HG02763 (cell line): ENCODE results near the gene CACNG6.

Experiments used
- ATAC-seq: cut with Tn5 transposase; IDR thresholded peaks from one replicate; pipeline ENCODE4 v1.9.1; 2021; ENCODE audit warnings: mild to moderate bottlenecking, moderate library complexity; ENCODE audit not compliant: unreplicated experiment

The CACNG6 gene

GRCh38 chr19:54041969-54042606 is 50.7 kb downstream of the CACNG6 start:
- ATAC-seq, result no peak

DNA sequence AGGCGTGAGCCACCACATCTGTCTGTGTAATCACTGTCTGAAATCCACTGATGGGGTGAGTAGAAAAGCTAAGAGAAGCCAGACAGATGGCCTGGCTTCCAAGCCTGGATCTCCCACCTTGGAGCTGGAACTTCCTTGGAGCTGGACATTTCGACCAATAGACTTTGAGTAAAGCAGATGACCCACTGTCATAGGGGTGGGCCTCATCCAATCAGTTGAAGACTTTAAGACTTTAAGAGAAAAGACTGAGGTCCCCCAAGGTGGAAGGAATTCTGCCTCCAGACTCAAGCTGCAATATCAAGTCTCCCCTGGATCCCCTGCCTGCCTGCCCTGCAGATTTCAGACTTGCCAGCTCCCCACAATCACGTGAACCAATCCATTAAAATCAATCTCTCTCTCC is 51.6 kb downstream of the CACNG6 start:
- no peak for ATAC-seq

GRCh38 chr19:54045771-54046170 is 54.3 kb downstream of the CACNG6 start:
- no peak for ATAC-seq

- ATAC-seq, result no peak
Measured at GRCh38 chr19:54047616-54048015, 56.2 kb downstream of the CACNG6 start.
